HepG2 (cell line): ENCODE results near the gene ASXL1. TPM values are rescaled to one million over a fixed set of nuclear protein-coding genes. Genes with fewer than 3 reads are reported as not detected.
A peak's percentile ranks its signal among the peaks of the same experiment; 100 is the strongest.

Experiments used
- ATRX ChIP-seq: sonication (generic); formaldehyde crosslinking; IDR thresholded peaks from 2 replicates; pipeline ENCODE4 v1.4.0; 2020; ENCODE audit warnings: missing genetic modification reagents, borderline replicate concordance
- CHD4 ChIP-seq: fragments of 200-600 bp; sonication (generic); IDR thresholded peaks from 2 replicates; pipeline ENCODE4 v1.7.0; 2017; ENCODE audit warnings: mild to moderate bottlenecking, low read length, borderline replicate concordance
- HOXA9 ChIP-seq: sonication (generic); formaldehyde crosslinking; IDR thresholded peaks from 2 replicates; pipeline ENCODE4 v1.8.1; 2022; ENCODE audit warnings: missing genetic modification reagents, mild to moderate bottlenecking, moderate library complexity, borderline replicate concordance
- MLXIP ChIP-seq: sonication (generic); formaldehyde crosslinking; IDR thresholded peaks from 2 replicates; pipeline ENCODE4 v1.9.0; 2021; ENCODE audit warnings: missing genetic modification reagents, borderline replicate concordance
- NAIF1 ChIP-seq: sonication (generic); formaldehyde crosslinking; IDR thresholded peaks from 2 replicates; pipeline ENCODE4 v1.5.0; 2020; ENCODE audit warnings: mild to moderate bottlenecking, missing genetic modification reagents, borderline replicate concordance
- NCOR1 ChIP-seq: fragments of 200-600 bp; sonication (generic); IDR thresholded peaks from 2 replicates; pipeline ENCODE4 v1.7.0; 2017; ENCODE audit warnings: antibody characterized with exemption, low read length, borderline replicate concordance
- NR2C2 ChIP-seq: sonication (generic); formaldehyde crosslinking; IDR thresholded peaks from 2 replicates; pipeline ENCODE4 v1.4.0; 2020; ENCODE audit warnings: missing genetic modification reagents, mild to moderate bottlenecking, moderate library complexity, borderline replicate concordance
- SAP130 ChIP-seq: IDR thresholded peaks from 2 replicates; pipeline ENCODE4 v1.6.1; 2016; ENCODE audit warnings: low read depth
- SATB2 ChIP-seq: sonication (generic); formaldehyde crosslinking; IDR thresholded peaks from 2 replicates; pipeline ENCODE4 v1.5.0; 2020; ENCODE audit warnings: missing genetic modification reagents
- SIX4 ChIP-seq: sonication (generic); formaldehyde crosslinking; IDR thresholded peaks from 2 replicates; pipeline ENCODE4 v1.4.0; 2020; ENCODE audit warnings: missing genetic modification reagents
- SRSF1 ChIP-seq: fragments of 200-400 bp; formaldehyde crosslinking; optimal IDR thresholded peaks from 2 replicates; pipeline ENCODE3; 2017; ENCODE audit warnings: mild to moderate bottlenecking, low read depth, low read length, moderate library complexity
- ZBTB8A ChIP-seq: sonication (generic); formaldehyde crosslinking; IDR thresholded peaks from 2 replicates; pipeline ENCODE4 v1.4.0; 2020; ENCODE audit warnings: mild to moderate bottlenecking, low read depth, missing genetic modification reagents, borderline replicate concordance
- ZNF205 ChIP-seq: IDR thresholded peaks from 2 replicates; pipeline ENCODE4 v1.6.1; 2018; ENCODE audit warnings: missing biosample characterization, missing genetic modification reagents
- ZNF766 ChIP-seq: sonication (generic); formaldehyde crosslinking; IDR thresholded peaks from 2 replicates; pipeline ENCODE4 v1.5.0; 2020; ENCODE audit warnings: missing genetic modification reagents, borderline replicate concordance
- polyA plus RNA-seq, 8 experiments: library from polyadenylated mRNA; depleted of rRNA in 3 of 8; stranded (reverse) in 7 of 8; unstranded in 1 of 8; fragments of >200 nt; fragmentation: Illumina TruSeq in 4 of 8; extraction: Trizol in 4 of 8; gene quantifications; 2 replicates each; pipeline versions ENCODE4 v1.2.1 to v1.2.3, GENCODE V29; 2011 to 2016; ENCODE audit warnings: low read depth in 4 of 8, missing spikeins in 1 of 8, mixed read lengths in 1 of 8; ENCODE audit not compliant: insufficient read depth in 1 of 8
- total RNA-seq, 5 experiments: library from RNA; depleted of rRNA; stranded (reverse); fragments of >200 nt; fragmentation: Illumina TruSeq; extraction: Trizol; gene quantifications; 2 replicates each; pipeline ENCODE4 v1.2.3, GENCODE V29; 2016; ENCODE audit warnings: low read depth in 1 of 5
- TF ChIP-seq, protein P1 (sequence below): IDR thresholded peaks from 2 replicates; pipeline ENCODE4 v1.6.1; 2016; ENCODE audit warnings: mild to moderate bottlenecking, missing biosample characterization, missing genetic modification reagents
- TF ChIP-seq, protein P2 (sequence below): sonication (generic); formaldehyde crosslinking; IDR thresholded peaks from 2 replicates; pipeline ENCODE4 v1.4.0; 2020; ENCODE audit warnings: mild to moderate bottlenecking, missing genetic modification reagents
- TF ChIP-seq, protein P3 (sequence below): sonication (generic); formaldehyde crosslinking; IDR thresholded peaks from 2 replicates; pipeline ENCODE4 v1.8.0; 2022; ENCODE audit warnings: mild to moderate bottlenecking, missing genetic modification reagents; ENCODE audit not compliant: insufficient replicate concordance

Gene ASXL1
- total and polyA plus RNA-seq, 2 of the 13 experiments (the other 11 are each of a cell fraction or from before 2014, with no cell fraction given): 62.1 to 74.8 TPM

GRCh38 chr20:32357869-32358631, at the start of gene ASXL1 (continued):
- peak; percentile 98 for TF ChIP-seq SRSF1
- TF ChIP-seq SIX4 (CRISPR knock-in tag): peak; percentile 75; the same call in 1 of the 2 replicates
- TF ChIP-seq NAIF1 (CRISPR knock-in tag): peak; percentile 89; the same call in 1 of the 2 replicates
- TF ChIP-seq, protein P1, sequence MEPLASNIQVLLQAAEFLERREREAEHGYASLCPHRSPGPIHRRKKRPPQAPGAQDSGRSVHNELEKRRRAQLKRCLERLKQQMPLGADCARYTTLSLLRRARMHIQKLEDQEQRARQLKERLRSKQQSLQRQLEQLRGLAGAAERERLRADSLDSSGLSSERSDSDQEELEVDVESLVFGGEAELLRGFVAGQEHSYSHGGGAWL (CRISPR knock-in tag): peak; percentile 89
- peak; percentile 88; the same call in 1 of the 2 replicates for TF ChIP-seq ZNF766
- TF ChIP-seq HOXA9 (CRISPR knock-in tag): 0 out of 2 replicates have a peak, but pooled peaks have one; percentile 3
- peak; percentile 95 for TF ChIP-seq SAP130
- no peak; the same call in 1 of the 2 replicates for TF ChIP-seq SATB2 (CRISPR knock-in tag)
- no peak for TF ChIP-seq ATRX (CRISPR knock-in tag)
- peak; percentile 92 for TF ChIP-seq ZNF205 (CRISPR knock-in tag)
- TF ChIP-seq ZBTB8A: peak; percentile 27; the same call in 1 of the 2 replicates
- no peak for TF ChIP-seq CHD4
- TF ChIP-seq, protein P2, sequence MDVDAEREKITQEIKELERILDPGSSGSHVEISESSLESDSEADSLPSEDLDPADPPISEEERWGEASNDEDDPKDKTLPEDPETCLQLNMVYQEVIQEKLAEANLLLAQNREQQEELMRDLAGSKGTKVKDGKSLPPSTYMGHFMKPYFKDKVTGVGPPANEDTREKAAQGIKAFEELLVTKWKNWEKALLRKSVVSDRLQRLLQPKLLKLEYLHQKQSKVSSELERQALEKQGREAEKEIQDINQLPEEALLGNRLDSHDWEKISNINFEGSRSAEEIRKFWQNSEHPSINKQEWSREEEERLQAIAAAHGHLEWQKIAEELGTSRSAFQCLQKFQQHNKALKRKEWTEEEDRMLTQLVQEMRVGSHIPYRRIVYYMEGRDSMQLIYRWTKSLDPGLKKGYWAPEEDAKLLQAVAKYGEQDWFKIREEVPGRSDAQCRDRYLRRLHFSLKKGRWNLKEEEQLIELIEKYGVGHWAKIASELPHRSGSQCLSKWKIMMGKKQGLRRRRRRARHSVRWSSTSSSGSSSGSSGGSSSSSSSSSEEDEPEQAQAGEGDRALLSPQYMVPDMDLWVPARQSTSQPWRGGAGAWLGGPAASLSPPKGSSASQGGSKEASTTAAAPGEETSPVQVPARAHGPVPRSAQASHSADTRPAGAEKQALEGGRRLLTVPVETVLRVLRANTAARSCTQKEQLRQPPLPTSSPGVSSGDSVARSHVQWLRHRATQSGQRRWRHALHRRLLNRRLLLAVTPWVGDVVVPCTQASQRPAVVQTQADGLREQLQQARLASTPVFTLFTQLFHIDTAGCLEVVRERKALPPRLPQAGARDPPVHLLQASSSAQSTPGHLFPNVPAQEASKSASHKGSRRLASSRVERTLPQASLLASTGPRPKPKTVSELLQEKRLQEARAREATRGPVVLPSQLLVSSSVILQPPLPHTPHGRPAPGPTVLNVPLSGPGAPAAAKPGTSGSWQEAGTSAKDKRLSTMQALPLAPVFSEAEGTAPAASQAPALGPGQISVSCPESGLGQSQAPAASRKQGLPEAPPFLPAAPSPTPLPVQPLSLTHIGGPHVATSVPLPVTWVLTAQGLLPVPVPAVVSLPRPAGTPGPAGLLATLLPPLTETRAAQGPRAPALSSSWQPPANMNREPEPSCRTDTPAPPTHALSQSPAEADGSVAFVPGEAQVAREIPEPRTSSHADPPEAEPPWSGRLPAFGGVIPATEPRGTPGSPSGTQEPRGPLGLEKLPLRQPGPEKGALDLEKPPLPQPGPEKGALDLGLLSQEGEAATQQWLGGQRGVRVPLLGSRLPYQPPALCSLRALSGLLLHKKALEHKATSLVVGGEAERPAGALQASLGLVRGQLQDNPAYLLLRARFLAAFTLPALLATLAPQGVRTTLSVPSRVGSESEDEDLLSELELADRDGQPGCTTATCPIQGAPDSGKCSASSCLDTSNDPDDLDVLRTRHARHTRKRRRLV: peak; percentile 89; the same call in 1 of the 2 replicates
- peak; percentile 68; the same call in 1 of the 2 replicates for TF ChIP-seq NCOR1
- no peak for TF ChIP-seq MLXIP (CRISPR knock-in tag)
- TF ChIP-seq, protein P3, sequence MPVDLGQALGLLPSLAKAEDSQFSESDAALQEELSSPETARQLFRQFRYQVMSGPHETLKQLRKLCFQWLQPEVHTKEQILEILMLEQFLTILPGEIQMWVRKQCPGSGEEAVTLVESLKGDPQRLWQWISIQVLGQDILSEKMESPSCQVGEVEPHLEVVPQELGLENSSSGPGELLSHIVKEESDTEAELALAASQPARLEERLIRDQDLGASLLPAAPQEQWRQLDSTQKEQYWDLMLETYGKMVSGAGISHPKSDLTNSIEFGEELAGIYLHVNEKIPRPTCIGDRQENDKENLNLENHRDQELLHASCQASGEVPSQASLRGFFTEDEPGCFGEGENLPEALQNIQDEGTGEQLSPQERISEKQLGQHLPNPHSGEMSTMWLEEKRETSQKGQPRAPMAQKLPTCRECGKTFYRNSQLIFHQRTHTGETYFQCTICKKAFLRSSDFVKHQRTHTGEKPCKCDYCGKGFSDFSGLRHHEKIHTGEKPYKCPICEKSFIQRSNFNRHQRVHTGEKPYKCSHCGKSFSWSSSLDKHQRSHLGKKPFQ: peak; percentile 92
- peak; percentile 99 for TF ChIP-seq NR2C2
